Right lobe of liver (tissue), 6 donors: ENCODE results near the gene CCDC71L. TPM values are rescaled to one million over a fixed set of nuclear protein-coding genes. Genes with fewer than 3 reads are reported as not detected.
"Not testable (repeated sequence)": the region's sequence is repeated elsewhere in the genome, so short reads cannot be mapped to it uniquely, and the experiment has no call there.

Experiments
- ATAC-seq, 4 donors: fragments of 200-7000 bp; cut with Tn5 transposase; one replicate each; pipeline ENCODE4 v1.9.1; 2020; ENCODE audit warnings: mild to moderate bottlenecking in 4 of 4, moderate library complexity in 4 of 4
- DNase-seq, 3 donors: peaks; one replicate each; pipeline ENCODE4 v3.0.0-alpha.2; 2020
- H3K27ac ChIP-seq, 3 donors: fragments of 200-600 bp; one replicate each; pipeline ENCODE4 v1.8.0; 2022
- H3K27me3 ChIP-seq, 2 donors: fragments of 200-600 bp; one replicate each; pipeline ENCODE4 v1.8.0; 2022
- H3K36me3 ChIP-seq, 4 donors: fragments of 200-600 bp; sonication (generic) in 1 of 4; one replicate each; pipeline versions ENCODE4 v1.5.1 to v1.8.0; 2017 to 2022; ENCODE audit warnings: control low read depth in 1 of 4
- H3K4me1 ChIP-seq, 4 donors: fragments of 200-600 bp; sonication (generic) in 1 of 4; one replicate each; pipeline versions ENCODE4 v1.5.1 to v1.8.0; 2017 to 2022; ENCODE audit warnings: control low read depth in 1 of 4
- H3K4me3 ChIP-seq, 3 donors: fragments of 200-600 bp; one replicate each; pipeline ENCODE4 v1.8.0; 2022
- H3K9me3 ChIP-seq, 4 donors: fragments of 200-600 bp; sonication (generic) in 1 of 4; one replicate each; pipeline versions ENCODE4 v1.5.1 to v1.8.0; 2017 to 2022; ENCODE audit warnings: control low read depth in 1 of 4
- POLR2A ChIP-seq: fragments of 450-650 bp; IDR thresholded peaks from one replicate; pipeline ENCODE4 v1.6.1; 2017; ENCODE audit warnings: antibody characterized with exemption, mild to moderate bottlenecking
- WGBS: methylation state at CpG from one replicate; pipeline ENCODE4 v1.1.6; 2018; ENCODE audit warnings: low coverage, low lambda C conversion rate; ENCODE audit not compliant: insufficient coverage; ENCODE audit errors: missing lambda C conversion rate; 5-methylcytosine and 5-hydroxymethylcytosine counted together
- intact Hi-C, 2 donors: fragments of 100-400 bp; cut with DNase I; formaldehyde crosslinking; loops; one replicate each; pipeline versions ENCODE4 v1.11.2 to v1.14.1; 2022
- long read RNA-seq: library from polyadenylated mRNA; unstranded; transcript quantifications from one replicate; pipeline ENCODE4 v2.0.0, GENCODE V29; 2019
- total RNA-seq, 6 experiments: library from RNA; depleted of rRNA in 2 of 6; stranded (reverse); fragments of >200 nt in 2 of 6; fragmentation: NEBNext Ultra II Directional in 3 of 6; extraction: Animal tissue kit (Norgen Biotek cat#: 25700) in 3 of 6; gene quantifications; one replicate each; pipeline versions ENCODE4 v1.1.0 to v1.2.4, GENCODE V29; 2016 to 2023
- TF ChIP-seq, protein P1 (sequence below), 4 donors: fragments of 200-600 bp in 3 of 4; fragments of 450-650 bp in 1 of 4; IDR thresholded peaks; one replicate each; pipeline versions ENCODE4 v1.5.1 to v1.8.0; 2016 to 2022; ENCODE audit warnings: antibody characterized with exemption in 4 of 4, mild to moderate bottlenecking in 2 of 4
- donor health status: DM: no; HTN: yes; CAD: no.
- donor health status: DM: no; HTN: no; CAD: no.
- donor health status: DM: no; HTN: no; CAD: no.
- donor health status: DM: no; HTN: yes; CAD: no.
- donor health status: DM: no; HTN: yes; CAD: no.

CCDC71L gene
- total RNA-seq, result 10 to 100 TPM in 5 of 6 experiments, 1 to 10 TPM in 1; 8.6 to 45.7 (median 22.6) TPM
- long read RNA-seq, full-length matches to known transcripts, result 1 of 1 reads
- long read RNA-seq, partial matches to known transcripts, result 0 of 1 reads
- long read RNA-seq, other reads (novel, unspliced or antisense), result 0 of 1 reads

GRCh38 chr7:106660862-106661720 lies at the start of gene CCDC71L:
CCDC71L (minus strand) TSS chr7:106661158; CDS start chr7:106660896, 262 bp downstream.
- peak; percentile 80 to 89 (median 86) for ATAC-seq
- H3K4me1 ChIP-seq, result peaks cover 0 to 28% (median 5%) of the 10 kb centered on the region in 4 donors
- H3K27me3 ChIP-seq, result no peaks in the 10 kb centered on the region
- 5% methylated on average over 29 of the region's 51 CpGs for WGBS
- intact Hi-C loops, result loop anchor here in 1 of 2 donors (10.0 kb wide), 1 partner anchor 74 kb away; no protein-coding TSS in a partner anchor
- H3K27ac ChIP-seq, result peak within 1 kb of the TSS; percentile 91 to 97 (median 95)
- peak; percentile 88 for TF ChIP-seq POLR2A
- TF ChIP-seq, protein P1, sequence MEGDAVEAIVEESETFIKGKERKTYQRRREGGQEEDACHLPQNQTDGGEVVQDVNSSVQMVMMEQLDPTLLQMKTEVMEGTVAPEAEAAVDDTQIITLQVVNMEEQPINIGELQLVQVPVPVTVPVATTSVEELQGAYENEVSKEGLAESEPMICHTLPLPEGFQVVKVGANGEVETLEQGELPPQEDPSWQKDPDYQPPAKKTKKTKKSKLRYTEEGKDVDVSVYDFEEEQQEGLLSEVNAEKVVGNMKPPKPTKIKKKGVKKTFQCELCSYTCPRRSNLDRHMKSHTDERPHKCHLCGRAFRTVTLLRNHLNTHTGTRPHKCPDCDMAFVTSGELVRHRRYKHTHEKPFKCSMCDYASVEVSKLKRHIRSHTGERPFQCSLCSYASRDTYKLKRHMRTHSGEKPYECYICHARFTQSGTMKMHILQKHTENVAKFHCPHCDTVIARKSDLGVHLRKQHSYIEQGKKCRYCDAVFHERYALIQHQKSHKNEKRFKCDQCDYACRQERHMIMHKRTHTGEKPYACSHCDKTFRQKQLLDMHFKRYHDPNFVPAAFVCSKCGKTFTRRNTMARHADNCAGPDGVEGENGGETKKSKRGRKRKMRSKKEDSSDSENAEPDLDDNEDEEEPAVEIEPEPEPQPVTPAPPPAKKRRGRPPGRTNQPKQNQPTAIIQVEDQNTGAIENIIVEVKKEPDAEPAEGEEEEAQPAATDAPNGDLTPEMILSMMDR (IDR thresholded peaks at IDR 0.05), result no peak
- H3K36me3 ChIP-seq, result no peaks in the 10 kb centered on the region
- H3K4me3 ChIP-seq, result peak within 1 kb of the TSS; percentile 61 to 85 (median 75)
- no peaks in the 10 kb centered on the region for H3K9me3 ChIP-seq
- peak; percentile 95 to 97 (median 96) for DNase-seq

DNA sequence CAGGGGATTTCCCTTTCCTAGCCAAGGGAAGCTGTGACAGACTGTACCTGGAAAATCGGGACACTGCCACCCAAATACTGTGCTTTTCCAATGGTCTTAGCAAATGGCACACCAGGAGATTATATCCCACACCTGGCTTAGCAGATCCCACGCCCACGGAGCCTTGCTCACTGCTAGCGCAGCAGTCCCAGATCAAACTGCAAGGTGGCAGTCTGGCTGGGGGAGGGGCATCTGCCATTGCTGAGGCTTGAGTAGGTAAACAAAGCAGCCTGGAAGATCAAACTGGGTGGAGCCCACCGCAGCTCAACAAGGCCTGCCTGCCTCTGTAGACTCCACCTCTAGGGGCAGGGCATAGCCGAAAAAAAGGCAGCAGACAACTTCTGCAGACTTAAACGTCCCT lies 48.6 kb upstream of the CCDC71L start:
- intact Hi-C loops, H3K27me3 ChIP-seq, DNase-seq, H3K4me1 ChIP-seq, ATAC-seq, H3K36me3 ChIP-seq, H3K9me3 ChIP-seq, H3K27ac ChIP-seq, H3K4me3 ChIP-seq: not testable (repeated sequence)
- 86% methylated on average over 2 of the region's 7 CpGs for WGBS

GRCh38 chr7:106704000-106704840 lies 43.3 kb upstream of the CCDC71L start:
- H3K9me3 ChIP-seq, result no peaks in the 10 kb centered on the region
- H3K4me3 ChIP-seq, result no peak overlapping the region

GRCh38 chr7:106693677-106694353 lies 32.9 kb upstream of the CCDC71L start:
- H3K27me3 ChIP-seq, result no peaks in the 10 kb centered on the region
- no peaks in the 10 kb centered on the region for H3K9me3 ChIP-seq
- no peaks in the 10 kb centered on the region for H3K4me1 ChIP-seq
- TF ChIP-seq, protein P1 (IDR thresholded peaks at IDR 0.05), result no peak
- TF ChIP-seq POLR2A, result no peak
- no peak for ATAC-seq
- H3K36me3 ChIP-seq, result no peaks in the 10 kb centered on the region
- no peak for DNase-seq
- intact Hi-C loops, result no loop called here
- H3K27ac ChIP-seq, result no peak overlapping the region
- no peak overlapping the region for H3K4me3 ChIP-seq
- 45% methylated on average over 4 of the region's 4 CpGs for WGBS

More at GRCh38 chr7:106704000-106704840, 43.3 kb upstream of the CCDC71L start:
- DNase-seq, result no peak
- ATAC-seq, result no peak
- Histone ChIP-seq H3K27ac (no peak overlapping the region), H3K4me1 (no peaks in the 10 kb centered on the region), H3K36me3 (no peaks in the 10 kb centered on the region), H3K27me3 (no peaks in the 10 kb centered on the region)
- no peak for TF ChIP-seq POLR2A
- TF ChIP-seq, protein P1 (IDR thresholded peaks at IDR 0.05), result no peak
- intact Hi-C loops, result no loop called here
- 44% methylated on average over 3 of the region's 3 CpGs for WGBS
